HG03159 (cell line): ENCODE data around the gene NCKAP5L.
"Not testable (repeated sequence)": the region's sequence is repeated elsewhere in the genome, so short reads cannot be mapped to it uniquely, and the experiment has no call there.

Experiments
- ATAC-seq: cut with Tn5 transposase; IDR thresholded peaks from one replicate; pipeline ENCODE4 v1.9.1; 2021; ENCODE audit warnings: mild to moderate bottlenecking, moderate library complexity; ENCODE audit not compliant: unreplicated experiment

Gene NCKAP5L

GRCh38 chr12:49828133-49829091, at the start of gene NCKAP5L:
Gene NCKAP5L (minus strand): TSS chr12:49828413. CDS start chr12:49804044, 24,369 bp downstream.
- ATAC-seq = peak; percentile 90

GRCh38 chr12:49877066-49877465, 48.9 kb upstream of the NCKAP5L start:
- no peak for ATAC-seq

- no peak for ATAC-seq
These were observed 47.9 kb upstream of the NCKAP5L start for GRCh38 chr12:49876070-49876469.

- no peak for ATAC-seq
These were observed 47.0 kb upstream of the NCKAP5L start for GRCh38 chr12:49875115-49875720.

GRCh38 chr12:49874142-49874897, 46.1 kb upstream of the NCKAP5L start:
- no peak for ATAC-seq

- no peak for ATAC-seq
These were observed 45.2 kb upstream of the NCKAP5L start for GRCh38 chr12:49873361-49873934.

GRCh38 chr12:49872781-49873181, 44.6 kb upstream of the NCKAP5L start:
- no peak for ATAC-seq

GRCh38 chr12:49872381-49872780, 44.2 kb upstream of the NCKAP5L start:
- ATAC-seq = no peak

- not testable (repeated sequence) for ATAC-seq
These were observed 43.6 kb upstream of the NCKAP5L start for GRCh38 chr12:49871811-49872251.

GRCh38 chr12:49871263-49871561, 43.0 kb upstream of the NCKAP5L start:
- no peak for ATAC-seq

- ATAC-seq = no peak
These were observed 42.5 kb upstream of the NCKAP5L start for GRCh38 chr12:49870501-49871262.

- ATAC-seq = no peak
These were observed 41.7 kb upstream of the NCKAP5L start for GRCh38 chr12:49869816-49870500.

GRCh38 chr12:49868952-49869815, 41.0 kb upstream of the NCKAP5L start:
- no peak for ATAC-seq

- ATAC-seq = no peak
These were observed 40.2 kb upstream of the NCKAP5L start for GRCh38 chr12:49868449-49868848.

- ATAC-seq = no peak
These were observed 39.5 kb upstream of the NCKAP5L start for GRCh38 chr12:49867570-49868341.

- no peak for ATAC-seq
These were observed 38.8 kb upstream of the NCKAP5L start for GRCh38 chr12:49866859-49867569.

GRCh38 chr12:49865782-49866135, 37.5 kb upstream of the NCKAP5L start:
- no peak for ATAC-seq
